ENCODE data around the gene SLK. TPM values are rescaled to one million over a fixed set of nuclear protein-coding genes. Genes with fewer than 3 reads are reported as not detected.
A peak's percentile ranks its signal among the peaks of the same experiment; 100 is the strongest.

The SLK gene
- total and polyA plus RNA-seq, 2 donors (not counting 3 experiments of a cell fraction or from before 2014, with no cell fraction given), result 4.5 to 36.0 TPM

GRCh38 chr10:103969857-103970627 is 3.1 kb downstream of the SLK start:
- H3K27me3 ChIP-seq (ENCODE audit: control insufficient read depth in 2 of 2, insufficient read depth in 2 of 2, low read length in 2 of 2), result no peaks in the 10 kb centered on the region
- no peak overlapping the region for H2AFZ ChIP-seq (ENCODE audit: low read depth, low read length)
- H3K4me3 ChIP-seq (replicated peaks in 1 of 3; ENCODE audit: insufficient read depth in 1 of 3, low read depth in 1 of 3, low read length in 3 of 3), result peak overlapping the region; percentile 47 to 97 (median 81)
- H3K9me3 ChIP-seq (replicated peaks; ENCODE audit: control insufficient read depth, insufficient read depth, low read length), result no peaks in the 10 kb centered on the region
- CTCF ChIA-PET, result interaction anchor here (0.7 to 2.7 kb wide), 10 partner anchors 9 to 304 kb away, joined by 3 to 20 read pairs (median 4); partner anchors contain the start of gene SFR1
- intact Hi-C loops (cut with micrococcal nuclease), result loop anchor here (2.0 kb wide), 3 partner anchors 13 to 75 kb away; no protein-coding TSS in a partner anchor
- no TSS peak for BruUV-seq (replicated peaks)
- no peak overlapping the region for H3K27ac ChIP-seq (ENCODE audit: insufficient read depth, low read depth, low read length)
- H3K9me1 ChIP-seq (replicated peaks; ENCODE audit: control insufficient read depth, extremely low read depth, insufficient read depth, low read length), result no peaks in the 10 kb centered on the region
- peak; percentile 40 for DNase-seq (ENCODE audit: low read depth, low spot score)
- POLR2A ChIA-PET, result interaction anchor here (1.0 to 1.1 kb wide), 2 partner anchors 16 to 79 kb away, joined by 3 read pairs; no protein-coding TSS in a partner anchor
- TF ChIP-seq FOS (IDR thresholded peaks at IDR 0.05; ENCODE audit: borderline replicate concordance, insufficient read depth, low read length) (no peak), MYC (IDR thresholded peaks at IDR 0.05; ENCODE audit: low read depth, low read length) (no peak), JUN (IDR thresholded peaks at IDR 0.05; ENCODE audit: borderline replicate concordance, insufficient read depth, insufficient read length, low read depth) (no peak)
- H3K4me2 ChIP-seq (ENCODE audit: insufficient read depth, low read length), result peak overlapping the region; percentile 96
- dilution Hi-C loops (cut with MboI; ENCODE audit: extremely low pct_ligation_motif_present, low sequenced_read_pairs), result no loop called here
- FAIRE-seq, result peak; percentile 59
- H3K36me3 ChIP-seq (ENCODE audit: control insufficient read depth in 2 of 2, extremely low read depth in 1 of 2, insufficient read depth in 2 of 2, low read length in 2 of 2), result no peaks in the 10 kb centered on the region
- peaks cover 70% of the 10 kb centered on the region for H3K79me2 ChIP-seq (ENCODE audit: control insufficient read depth, insufficient read depth, low read length)
- H3K4me1 ChIP-seq (ENCODE audit: control insufficient read depth, extremely low read depth, insufficient read depth, low read length), result peaks cover 26% of the 10 kb centered on the region
- H3K9ac ChIP-seq (replicated peaks; ENCODE audit: extremely low read depth, insufficient read depth, low read length), result peak overlapping the region; percentile 14
- H4K20me1 ChIP-seq (replicated peaks; ENCODE audit: control insufficient read depth, extremely low read depth, insufficient read depth, low read length), result peaks cover 2% of the 10 kb centered on the region

- ChIA-PET CTCF (interaction anchor here (1.0 kb wide), 1 partner anchor 87 kb away, joined by 3 read pairs; no protein-coding TSS in a partner anchor), POLR2A (no interaction called here)
- BruUV-seq (replicated peaks), result no TSS peak
Measured at GRCh38 chr10:103975169-103975568, 8.2 kb downstream of the SLK start.

More at GRCh38 chr10:103975169-103975568, 8.2 kb downstream of the SLK start:
- intact Hi-C loops (cut with micrococcal nuclease) (no loop called here), dilution Hi-C loops (cut with MboI; ENCODE audit: extremely low pct_ligation_motif_present, low sequenced_read_pairs) (no loop called here)
- no peaks in the 10 kb centered on the region for H3K9me3 ChIP-seq (replicated peaks; ENCODE audit: control insufficient read depth, insufficient read depth, low read length)
- TF ChIP-seq FOS (IDR thresholded peaks at IDR 0.05; ENCODE audit: borderline replicate concordance, insufficient read depth, low read length) (no peak), CTCF (IDR thresholded peaks at IDR 0.05; ENCODE audit: extremely low read depth in 1 of 2, insufficient read depth in 1 of 2, low read depth in 1 of 2, low read length in 2 of 2) (no peak), MYC (IDR thresholded peaks at IDR 0.05; ENCODE audit: low read depth, low read length) (no peak), GATA2 (IDR thresholded peaks at IDR 0.05; ENCODE audit: insufficient read depth, insufficient read length, low read depth, low read length) (no peak), POLR2A (IDR thresholded peaks at IDR 0.05; ENCODE audit: low read depth, low read length) (no peak), JUN (IDR thresholded peaks at IDR 0.05; ENCODE audit: borderline replicate concordance, insufficient read depth, insufficient read length, low read depth) (no peak), EZH2 (IDR thresholded peaks at IDR 0.05; ENCODE audit: borderline replicate concordance, low read depth, low read length, severe bottlenecking) (no peak), POLR2AphosphoS5 (IDR thresholded peaks at IDR 0.05; ENCODE audit: insufficient read depth, low read depth, low read length) (no peak), MAX (IDR thresholded peaks at IDR 0.05; ENCODE audit: insufficient read depth, insufficient read length) (no peak)
- no peak overlapping the region for H3K4me3 ChIP-seq (replicated peaks in 1 of 3; ENCODE audit: insufficient read depth in 1 of 3, low read depth in 1 of 3, low read length in 3 of 3)
- H3K4me1 ChIP-seq (ENCODE audit: control insufficient read depth, extremely low read depth, insufficient read depth, low read length), result peaks cover 20% of the 10 kb centered on the region
- FAIRE-seq (no peak), DNase-seq (ENCODE audit: low read depth, low spot score) (no peak)
- H3K79me2 ChIP-seq (ENCODE audit: control insufficient read depth, insufficient read depth, low read length), result peaks cover 90% of the 10 kb centered on the region
- H4K20me1 ChIP-seq (replicated peaks; ENCODE audit: control insufficient read depth, extremely low read depth, insufficient read depth, low read length), result peaks cover 5% of the 10 kb centered on the region
- no peak overlapping the region for H3K27ac ChIP-seq (ENCODE audit: insufficient read depth, low read depth, low read length)
- no peak overlapping the region for H3K4me2 ChIP-seq (ENCODE audit: insufficient read depth, low read length)
- H3K9ac ChIP-seq (replicated peaks; ENCODE audit: extremely low read depth, insufficient read depth, low read length), result no peak overlapping the region
- no peaks in the 10 kb centered on the region for H3K27me3 ChIP-seq (ENCODE audit: control insufficient read depth in 2 of 2, insufficient read depth in 2 of 2, low read length in 2 of 2)
- no peaks in the 10 kb centered on the region for H3K36me3 ChIP-seq (ENCODE audit: control insufficient read depth in 2 of 2, extremely low read depth in 1 of 2, insufficient read depth in 2 of 2, low read length in 2 of 2)
- no peak overlapping the region for H2AFZ ChIP-seq (ENCODE audit: low read depth, low read length)
- H3K9me1 ChIP-seq (replicated peaks; ENCODE audit: control insufficient read depth, extremely low read depth, insufficient read depth, low read length), result no peaks in the 10 kb centered on the region

Data from endothelial cell of umbilical vein (primary cell).